Measurements from ENCODE around the gene GPATCH4. TPM values are rescaled to one million over a fixed set of nuclear protein-coding genes. Genes with fewer than 3 reads are reported as not detected.

Gene GPATCH4
- total and polyA plus RNA-seq, 10 of the 15 experiments (the other 5 are each of a cell fraction or from before 2014, with no cell fraction given), result 35.5 to 111 (median 73.9) TPM

DNA sequence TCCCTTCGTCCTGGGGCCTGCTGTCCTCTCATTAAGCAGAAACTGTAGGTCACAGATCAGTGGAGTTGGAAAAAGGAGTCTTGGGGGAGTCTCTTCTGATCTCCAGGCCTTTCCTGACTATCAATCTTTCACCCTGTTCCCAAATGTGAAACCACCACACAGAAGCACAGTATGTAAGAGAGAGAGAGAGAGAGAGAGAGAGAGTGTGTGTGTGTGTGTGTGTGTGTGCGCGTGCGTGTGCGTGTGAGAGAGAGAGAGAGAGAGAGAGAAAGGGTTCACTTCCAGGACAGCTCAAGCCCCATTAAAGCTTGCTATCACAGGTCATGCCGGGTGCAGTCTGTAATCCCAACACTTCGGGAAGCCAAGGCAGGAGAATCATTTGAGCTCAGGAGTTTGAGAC is 23.2 kb downstream of the GPATCH4 start:
- no TSS peak for BruUV-seq (replicated peaks)
- ChIA-PET SMC1A (ENCODE audit: uncharacterized antibody, unreplicated experiment) (interaction anchor here (1.0 to 1.4 kb wide), 2 partner anchors 30 to 132 kb away, joined by 3 read pairs; no protein-coding TSS in a partner anchor), CTCF (interaction anchor here (1.3 to 5.7 kb wide), 2 partner anchors 97 to 192 kb away, joined by 3 to 25 read pairs; no protein-coding TSS in a partner anchor), POLR2A (interaction anchor here (0.6 to 1.2 kb wide), 2 partner anchors 15 to 70 kb away, joined by 3 read pairs; no protein-coding TSS in a partner anchor), RAD21 (ENCODE audit: unreplicated experiment) (interaction anchor here (1.8 kb wide), 1 partner anchor 121 kb away, joined by 5 read pairs; no protein-coding TSS in a partner anchor)
- H2AFZ ChIP-seq (ENCODE audit: control insufficient read depth, low read depth, low read length), result no peak overlapping the region
- H3K27ac ChIP-seq (ENCODE audit: control insufficient read depth, insufficient read depth), result no peak overlapping the region
- in situ Hi-C loops (cut with MboI) (no loop called here), intact Hi-C loops (cut with micrococcal nuclease; ENCODE audit: unreplicated experiment) (no loop called here)
- peaks cover 13% of the 10 kb centered on the region for H3K4me1 ChIP-seq (ENCODE audit: control insufficient read depth, insufficient read depth, low read length)
- FAIRE-seq (no peak), ATAC-seq (no peak), DNase-seq (ENCODE audit: low read depth, low spot score) (no peak)
- H3K4me2 ChIP-seq (ENCODE audit: control insufficient read depth, insufficient read depth), result no peak overlapping the region
- no peaks in the 10 kb centered on the region for H3K9me3 ChIP-seq (replicated peaks; ENCODE audit: control insufficient read depth, insufficient read depth, low read length)
- TF ChIP-seq EZH2 (IDR thresholded peaks at IDR 0.05; ENCODE audit: borderline replicate concordance, control insufficient read depth, low read depth, low read length), result no peak
- no peak for TF ChIP-seq ZNF622 (IDR thresholded peaks at IDR 0.05)
- TF ChIP-seq, protein P1, sequence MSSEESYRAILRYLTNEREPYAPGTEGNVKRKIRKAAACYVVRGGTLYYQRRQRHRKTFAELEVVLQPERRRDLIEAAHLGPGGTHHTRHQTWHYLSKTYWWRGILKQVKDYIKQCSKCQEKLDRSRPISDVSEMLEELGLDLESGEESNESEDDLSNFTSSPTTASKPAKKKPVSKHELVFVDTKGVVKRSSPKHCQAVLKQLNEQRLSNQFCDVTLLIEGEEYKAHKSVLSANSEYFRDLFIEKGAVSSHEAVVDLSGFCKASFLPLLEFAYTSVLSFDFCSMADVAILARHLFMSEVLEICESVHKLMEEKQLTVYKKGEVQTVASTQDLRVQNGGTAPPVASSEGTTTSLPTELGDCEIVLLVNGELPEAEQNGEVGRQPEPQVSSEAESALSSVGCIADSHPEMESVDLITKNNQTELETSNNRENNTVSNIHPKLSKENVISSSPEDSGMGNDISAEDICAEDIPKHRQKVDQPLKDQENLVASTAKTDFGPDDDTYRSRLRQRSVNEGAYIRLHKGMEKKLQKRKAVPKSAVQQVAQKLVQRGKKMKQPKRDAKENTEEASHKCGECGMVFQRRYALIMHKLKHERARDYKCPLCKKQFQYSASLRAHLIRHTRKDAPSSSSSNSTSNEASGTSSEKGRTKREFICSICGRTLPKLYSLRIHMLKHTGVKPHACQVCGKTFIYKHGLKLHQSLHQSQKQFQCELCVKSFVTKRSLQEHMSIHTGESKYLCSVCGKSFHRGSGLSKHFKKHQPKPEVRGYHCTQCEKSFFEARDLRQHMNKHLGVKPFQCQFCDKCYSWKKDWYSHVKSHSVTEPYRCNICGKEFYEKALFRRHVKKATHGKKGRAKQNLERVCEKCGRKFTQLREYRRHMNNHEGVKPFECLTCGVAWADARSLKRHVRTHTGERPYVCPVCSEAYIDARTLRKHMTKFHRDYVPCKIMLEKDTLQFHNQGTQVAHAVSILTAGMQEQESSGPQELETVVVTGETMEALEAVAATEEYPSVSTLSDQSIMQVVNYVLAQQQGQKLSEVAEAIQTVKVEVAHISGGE (CRISPR knock-in tag; IDR thresholded peaks at IDR 0.05), result no peak
- no peak for TF ChIP-seq SPI1 (IDR thresholded peaks at IDR 0.05; ENCODE audit: borderline replicate concordance, insufficient read depth, low read depth, low read length)
- TF ChIP-seq HDGF (IDR thresholded peaks at IDR 0.05), result no peak
- no peak overlapping the region for H3K9ac ChIP-seq (ENCODE audit: control insufficient read depth, insufficient read depth, low read length)
- no peaks in the 10 kb centered on the region for H3K79me2 ChIP-seq (ENCODE audit: control insufficient read depth, insufficient read depth, low read length)
- no peaks in the 10 kb centered on the region; a peak in 1 of 4 replicates for H3K27me3 ChIP-seq (replicated peaks in 1 of 2; ENCODE audit: control insufficient read depth in 2 of 2, insufficient read depth in 2 of 2, low read length in 1 of 2)
- H3K36me3 ChIP-seq (ENCODE audit: control insufficient read depth in 2 of 2, insufficient read depth in 2 of 2, low read length in 1 of 2), result no peaks in the 10 kb centered on the region
- 56% methylated on average over 4 of the region's 7 CpGs for WGBS (ENCODE audit: insufficient coverage, insufficient replicate concordance, low lambda C conversion rate, missing lambda C conversion rate)
- H4K20me1 ChIP-seq (ENCODE audit: control insufficient read depth, insufficient read depth), result no peaks in the 10 kb centered on the region
- H3K4me3 ChIP-seq, result no peak overlapping the region
